Gastroesophageal sphincter (tissue), 4 donors: ENCODE measurements around the gene CDHR5. TPM values are rescaled to one million over a fixed set of nuclear protein-coding genes. Genes with fewer than 3 reads are reported as not detected.
A peak's percentile ranks its signal among the peaks of the same experiment; 100 is the strongest.

Experiments
- ATAC-seq: fragments of 150-250 bp; one replicate; pipeline ENCODE4 v1.9.1; 2016; ENCODE audit warnings: mild to moderate bottlenecking, moderate library complexity
- H3K27ac ChIP-seq, 4 donors: fragments of 200-600 bp; sonication (generic) in 3 of 4; 1 replicate in 3 of 4; 2 replicates in 1 of 4; pipeline ENCODE4 v1.5.1; 2016 to 2019
- H3K27me3 ChIP-seq: fragments of 200-600 bp; sonication (generic); one replicate; pipeline ENCODE4 v1.5.1; 2019
- H3K36me3 ChIP-seq, 2 donors: fragments of 200-600 bp; sonication (generic); one replicate each; pipeline ENCODE4 v1.5.1; 2019; ENCODE audit warnings: control low read depth in 1 of 2
- H3K4me1 ChIP-seq, 3 donors: fragments of 200-600 bp; sonication (generic); 1 replicate in 2 of 3; 2 replicates in 1 of 3; pipeline ENCODE4 v1.5.1; 2016 to 2019; ENCODE audit warnings: control low read depth in 2 of 3
- H3K4me3 ChIP-seq, 2 donors: fragments of 200-600 bp; sonication (generic); one replicate each; pipeline ENCODE4 v1.5.1; 2019; ENCODE audit warnings: mild to moderate bottlenecking in 1 of 2, moderate library complexity in 1 of 2
- H3K9me3 ChIP-seq, 3 donors: fragments of 200-600 bp; sonication (generic); one replicate each; pipeline ENCODE4 v1.5.1; 2017 to 2019; ENCODE audit warnings: control low read depth in 2 of 3
- CTCF ChIP-seq, 4 experiments: fragments of 200-600 bp in 2 of 4; fragments of 450-650 bp in 2 of 4; sonication (generic) in 1 of 4; IDR thresholded peaks; one replicate each; pipeline ENCODE4 v1.5.1; 2017 to 2019; ENCODE audit warnings: antibody characterized with exemption in 4 of 4, mild to moderate bottlenecking in 2 of 4, moderate library complexity in 2 of 4
- EP300 ChIP-seq: sonication (generic); formaldehyde crosslinking; IDR thresholded peaks from one replicate; pipeline ENCODE4 v1.6.1; 2017; ENCODE audit warnings: antibody characterized with exemption, mild to moderate bottlenecking
- POLR2A ChIP-seq, 2 donors: fragments of 450-650 bp; IDR thresholded peaks; one replicate each; pipeline ENCODE4 v1.6.1; 2017; ENCODE audit warnings: antibody characterized with exemption in 2 of 2, mild to moderate bottlenecking in 2 of 2, moderate library complexity in 1 of 2
- POLR2AphosphoS5 ChIP-seq: sonication (generic); formaldehyde crosslinking; IDR thresholded peaks from one replicate; pipeline ENCODE4 v1.6.1; 2017; ENCODE audit warnings: antibody characterized with exemption
- WGBS, 2 donors: methylation state at CpG; one replicate each; pipeline ENCODE4 v1.1.5; 2018; ENCODE audit warnings: low coverage in 1 of 2; 5-methylcytosine and 5-hydroxymethylcytosine counted together
- total RNA-seq, 4 donors: library from RNA; depleted of rRNA; stranded (reverse); fragments of >200 nt; gene quantifications; one replicate each; pipeline ENCODE4 v1.1.0, GENCODE V29; 2016

The CDHR5 gene
- total RNA-seq, 4 donors from 2014 or later, result not detected

GRCh38 chr11:639332-639955, 14.7 kb upstream of the CDHR5 start:
- Histone ChIP-seq H3K27ac (no peak overlapping the region), H3K9me3 (no peaks in the 10 kb centered on the region), H3K27me3 (peaks cover 43% of the 10 kb centered on the region), H3K4me3 (no peak overlapping the region), H3K4me1 (peaks cover 0 to 42% (median 11%) of the 10 kb centered on the region in 3 donors), H3K36me3 (peaks cover 0 to 46% of the 10 kb centered on the region in 2 donors)
- no peak for ATAC-seq
- TF ChIP-seq EP300, result no peak
- no peak for TF ChIP-seq POLR2A (IDR thresholded peaks at IDR 0.05)
- no peak for TF ChIP-seq CTCF (IDR thresholded peaks at IDR 0.05)
- TF ChIP-seq POLR2AphosphoS5, result no peak
- WGBS, 2 donors, result 17 to 34% methylated on average over 1 to 9 of the region's 80 CpGs

- Histone ChIP-seq H3K9me3 (no peaks in the 10 kb centered on the region), H3K4me3 (no peak overlapping the region), H3K27ac (no peak overlapping the region), H3K36me3 (peaks cover 0 to 39% of the 10 kb centered on the region in 2 donors), H3K4me1 (peaks cover 0 to 42% (median 11%) of the 10 kb centered on the region in 3 donors), H3K27me3 (peaks cover 43% of the 10 kb centered on the region)
- TF ChIP-seq POLR2AphosphoS5, result no peak
- no peak for TF ChIP-seq POLR2A (IDR thresholded peaks at IDR 0.05)
- TF ChIP-seq CTCF (IDR thresholded peaks at IDR 0.05), result no peak
- no peak for TF ChIP-seq EP300
- ATAC-seq, result no peak
- WGBS, 2 donors, result 45 to 62% methylated on average over 13 to 18 of the region's 28 CpGs
Observed at GRCh38 chr11:638631-639331, 14.0 kb upstream of the CDHR5 start.

- TF ChIP-seq POLR2A (IDR thresholded peaks at IDR 0.05), result no peak
- TF ChIP-seq CTCF (IDR thresholded peaks at IDR 0.05), result no peak
- no peak for TF ChIP-seq EP300
- no peak for TF ChIP-seq POLR2AphosphoS5
- Histone ChIP-seq H3K4me1 (peaks cover 0 to 42% (median 11%) of the 10 kb centered on the region in 3 donors), H3K36me3 (peaks cover 0 to 30% of the 10 kb centered on the region in 2 donors), H3K27ac (no peak overlapping the region), H3K27me3 (peaks cover 43% of the 10 kb centered on the region), H3K4me3 (peak overlapping the region in 1 of 2 donors; percentile 45), H3K9me3 (no peaks in the 10 kb centered on the region)
- no peak for ATAC-seq
- WGBS, 2 donors, result 58 to 67% methylated on average over 31 to 34 of the region's 55 CpGs
Observed at GRCh38 chr11:637593-638521, 13.1 kb upstream of the CDHR5 start.

- Histone ChIP-seq H3K27ac (no peak overlapping the region), H3K9me3 (no peaks in the 10 kb centered on the region), H3K4me1 (peaks cover 0 to 42% (median 11%) of the 10 kb centered on the region in 3 donors), H3K27me3 (peaks cover 43% of the 10 kb centered on the region), H3K36me3 (peaks cover 0 to 24% of the 10 kb centered on the region in 2 donors), H3K4me3 (peak overlapping the region in 1 of 2 donors; percentile 45)
- ATAC-seq, result no peak
- TF ChIP-seq CTCF (IDR thresholded peaks at IDR 0.05) (no peak), POLR2A (IDR thresholded peaks at IDR 0.05) (no peak), EP300 (no peak), POLR2AphosphoS5 (no peak)
- no CpG with 5 or more reads among the region's 34 CpGs for WGBS, 2 donors
Observed at GRCh38 chr11:637333-637592, 12.5 kb upstream of the CDHR5 start.
